ENCODE results near the gene UPK2. TPM values are rescaled to one million over a fixed set of nuclear protein-coding genes. Genes with fewer than 3 reads are reported as not detected.

Gene UPK2
- total and polyA plus RNA-seq, 2 of the 13 experiments (the other 11 are each of a cell fraction or from before 2014, with no cell fraction given) = not detected

DNA sequence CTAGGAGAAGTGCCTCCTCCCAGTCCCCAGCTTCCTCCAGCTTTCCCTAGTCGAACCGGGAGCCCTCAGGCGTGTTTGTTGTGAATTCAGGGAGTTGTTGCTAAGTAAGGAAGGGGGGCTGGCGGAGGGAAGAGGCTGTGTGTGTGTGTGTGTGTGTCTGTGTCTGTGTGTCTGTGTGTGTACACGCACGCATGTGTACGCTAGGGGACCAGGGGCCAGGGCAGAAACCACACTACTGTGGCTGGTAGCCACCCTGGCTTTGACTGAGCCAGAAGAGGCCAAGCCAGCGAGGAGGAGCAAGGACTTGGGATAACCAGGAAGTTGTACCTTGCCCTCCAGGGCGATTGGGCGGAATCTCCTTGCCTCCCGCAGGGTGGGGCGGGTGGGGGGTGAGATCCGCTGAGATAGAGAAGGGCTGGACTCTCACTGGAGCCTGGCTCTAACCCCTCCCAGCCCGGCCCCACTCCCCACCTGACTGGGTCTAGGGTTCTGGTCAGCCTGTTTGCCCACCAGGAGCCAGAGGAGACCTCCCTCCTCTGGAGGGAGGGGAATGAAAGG is 37.9 kb upstream of the UPK2 start (continued):
- TF ChIP-seq ARHGAP35 (CRISPR knock-in tag; IDR thresholded peaks at IDR 0.05; ENCODE audit: borderline replicate concordance) (no peak), ZNF841 (CRISPR knock-in tag; IDR thresholded peaks at IDR 0.05; ENCODE audit: borderline replicate concordance) (no peak), HNF4A (CRISPR knock-in tag; IDR thresholded peaks at IDR 0.05) (peak; percentile 73), MTF1 (CRISPR knock-in tag; IDR thresholded peaks at IDR 0.05) (no peak), FOSL2 (CRISPR knock-in tag; IDR thresholded peaks at IDR 0.05) (no peak), IRX3 (CRISPR knock-in tag; IDR thresholded peaks at IDR 0.05; ENCODE audit: borderline replicate concordance, low read depth) (no peak), LCORL (IDR thresholded peaks at IDR 0.05) (no peak), LCORL (CRISPR knock-in tag; IDR thresholded peaks at IDR 0.05) (peak; percentile 74; the same call in 1 of the 2 replicates), SKI (IDR thresholded peaks at IDR 0.05; ENCODE audit: partially characterized antibody) (peak; percentile 74), SPEN (CRISPR knock-in tag; IDR thresholded peaks at IDR 0.05; ENCODE audit: low read depth) (no peak), GATAD1 (CRISPR knock-in tag; IDR thresholded peaks at IDR 0.05) (no peak), CEBPG (CRISPR knock-in tag; IDR thresholded peaks at IDR 0.05) (no peak), RNF2 (conservative IDR thresholded peaks at IDR 0.05; ENCODE audit: low read depth) (no peak), HNRNPLL (IDR thresholded peaks at IDR 0.05; ENCODE audit: low read depth, low read length, poor library complexity, severe bottlenecking) (no peak), THAP11 (CRISPR knock-in tag; IDR thresholded peaks at IDR 0.05) (0 out of 2 replicates have a peak, but pooled peaks have one; percentile 11), ZNF546 (CRISPR knock-in tag; conservative IDR thresholded peaks at IDR 0.05) (0 out of 2 replicates have a peak, but pooled peaks have one; percentile 42), ZNF232 (CRISPR knock-in tag; IDR thresholded peaks at IDR 0.05; ENCODE audit: borderline replicate concordance) (no peak)
- TF ChIP-seq, protein P1, sequence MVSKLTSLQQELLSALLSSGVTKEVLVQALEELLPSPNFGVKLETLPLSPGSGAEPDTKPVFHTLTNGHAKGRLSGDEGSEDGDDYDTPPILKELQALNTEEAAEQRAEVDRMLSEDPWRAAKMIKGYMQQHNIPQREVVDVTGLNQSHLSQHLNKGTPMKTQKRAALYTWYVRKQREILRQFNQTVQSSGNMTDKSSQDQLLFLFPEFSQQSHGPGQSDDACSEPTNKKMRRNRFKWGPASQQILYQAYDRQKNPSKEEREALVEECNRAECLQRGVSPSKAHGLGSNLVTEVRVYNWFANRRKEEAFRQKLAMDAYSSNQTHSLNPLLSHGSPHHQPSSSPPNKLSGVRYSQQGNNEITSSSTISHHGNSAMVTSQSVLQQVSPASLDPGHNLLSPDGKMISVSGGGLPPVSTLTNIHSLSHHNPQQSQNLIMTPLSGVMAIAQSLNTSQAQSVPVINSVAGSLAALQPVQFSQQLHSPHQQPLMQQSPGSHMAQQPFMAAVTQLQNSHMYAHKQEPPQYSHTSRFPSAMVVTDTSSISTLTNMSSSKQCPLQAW (CRISPR knock-in tag; IDR thresholded peaks at IDR 0.05) = 0 out of 2 replicates have a peak, but pooled peaks have one; percentile 30
- TF ChIP-seq, protein P2, sequence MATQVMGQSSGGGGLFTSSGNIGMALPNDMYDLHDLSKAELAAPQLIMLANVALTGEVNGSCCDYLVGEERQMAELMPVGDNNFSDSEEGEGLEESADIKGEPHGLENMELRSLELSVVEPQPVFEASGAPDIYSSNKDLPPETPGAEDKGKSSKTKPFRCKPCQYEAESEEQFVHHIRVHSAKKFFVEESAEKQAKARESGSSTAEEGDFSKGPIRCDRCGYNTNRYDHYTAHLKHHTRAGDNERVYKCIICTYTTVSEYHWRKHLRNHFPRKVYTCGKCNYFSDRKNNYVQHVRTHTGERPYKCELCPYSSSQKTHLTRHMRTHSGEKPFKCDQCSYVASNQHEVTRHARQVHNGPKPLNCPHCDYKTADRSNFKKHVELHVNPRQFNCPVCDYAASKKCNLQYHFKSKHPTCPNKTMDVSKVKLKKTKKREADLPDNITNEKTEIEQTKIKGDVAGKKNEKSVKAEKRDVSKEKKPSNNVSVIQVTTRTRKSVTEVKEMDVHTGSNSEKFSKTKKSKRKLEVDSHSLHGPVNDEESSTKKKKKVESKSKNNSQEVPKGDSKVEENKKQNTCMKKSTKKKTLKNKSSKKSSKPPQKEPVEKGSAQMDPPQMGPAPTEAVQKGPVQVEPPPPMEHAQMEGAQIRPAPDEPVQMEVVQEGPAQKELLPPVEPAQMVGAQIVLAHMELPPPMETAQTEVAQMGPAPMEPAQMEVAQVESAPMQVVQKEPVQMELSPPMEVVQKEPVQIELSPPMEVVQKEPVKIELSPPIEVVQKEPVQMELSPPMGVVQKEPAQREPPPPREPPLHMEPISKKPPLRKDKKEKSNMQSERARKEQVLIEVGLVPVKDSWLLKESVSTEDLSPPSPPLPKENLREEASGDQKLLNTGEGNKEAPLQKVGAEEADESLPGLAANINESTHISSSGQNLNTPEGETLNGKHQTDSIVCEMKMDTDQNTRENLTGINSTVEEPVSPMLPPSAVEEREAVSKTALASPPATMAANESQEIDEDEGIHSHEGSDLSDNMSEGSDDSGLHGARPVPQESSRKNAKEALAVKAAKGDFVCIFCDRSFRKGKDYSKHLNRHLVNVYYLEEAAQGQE (IDR thresholded peaks at IDR 0.05; ENCODE audit: borderline replicate concordance in 1 of 2, low read depth in 1 of 2, low read length in 2 of 2) = no peak
- TF ChIP-seq, protein P3, sequence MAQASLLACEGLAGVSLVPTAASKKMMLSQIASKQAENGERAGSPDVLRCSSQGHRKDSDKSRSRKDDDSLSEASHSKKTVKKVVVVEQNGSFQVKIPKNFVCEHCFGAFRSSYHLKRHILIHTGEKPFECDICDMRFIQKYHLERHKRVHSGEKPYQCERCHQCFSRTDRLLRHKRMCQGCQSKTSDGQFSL (CRISPR knock-in tag; IDR thresholded peaks at IDR 0.05) = peak; percentile 52; the same call in 1 of the 2 replicates
- TF ChIP-seq, protein P4, sequence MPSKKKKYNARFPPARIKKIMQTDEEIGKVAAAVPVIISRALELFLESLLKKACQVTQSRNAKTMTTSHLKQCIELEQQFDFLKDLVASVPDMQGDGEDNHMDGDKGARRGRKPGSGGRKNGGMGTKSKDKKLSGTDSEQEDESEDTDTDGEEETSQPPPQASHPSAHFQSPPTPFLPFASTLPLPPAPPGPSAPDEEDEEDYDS (CRISPR knock-in tag; IDR thresholded peaks at IDR 0.05) = 0 out of 2 replicates have a peak, but pooled peaks have one; percentile 33

Measured in HepG2 (cell line).